ENCODE results near the gene HCN3.

Gene HCN3

DNA sequence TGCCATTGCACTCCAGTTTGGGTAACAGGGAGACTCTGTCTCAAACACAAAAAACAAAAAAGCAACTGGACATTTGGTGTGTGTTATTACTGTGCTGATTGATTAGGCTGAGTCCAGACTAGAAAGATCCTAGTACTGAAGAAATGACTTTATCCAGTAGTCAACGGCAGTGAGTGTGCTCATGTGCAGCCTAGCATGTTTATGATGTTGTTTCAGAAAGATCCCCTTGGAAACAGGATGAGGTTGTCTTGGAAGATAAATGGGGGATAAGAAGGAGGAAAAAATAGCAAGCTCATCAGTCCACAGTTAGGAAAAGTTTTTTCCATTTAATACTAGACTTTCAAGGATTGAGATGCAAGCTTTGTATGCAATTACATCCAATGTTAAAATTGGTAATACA, 57.7 kb downstream of the HCN3 start:
- DNase-seq (ENCODE audit: low read depth in 1 of 2, low spot score in 1 of 2), result no peak
